Sciatic nerve (tissue), 2 donors: Measurements from ENCODE around the gene CCM2L. TPM values are rescaled to one million over a fixed set of nuclear protein-coding genes. Genes with fewer than 3 reads are reported as not detected.
A peak's percentile ranks its signal among the peaks of the same experiment; 100 is the strongest.

ENCODE experiments used
- ATAC-seq: fragments of 200-7000 bp; cut with Tn5 transposase; one replicate; pipeline ENCODE4 v1.9.1; 2020; ENCODE audit warnings: mild to moderate bottlenecking, moderate library complexity
- DNase-seq: peaks from one replicate; pipeline ENCODE4 v3.0.0-alpha.2; 2020; ENCODE audit warnings: low spot score
- intact Hi-C: fragments of 100-400 bp; cut with DNase I; formaldehyde crosslinking; loops from one replicate; pipeline ENCODE4 v1.14.2; 2022
- total RNA-seq: library from RNA; stranded (reverse); fragmentation: NEBNext Ultra II Directional; extraction: Animal tissue kit (Norgen Biotek cat#: 25700); gene quantifications from one replicate; pipeline ENCODE4 v1.2.1, GENCODE V29; 2021
- donor health status: DM: no; HTN: no; CAD: no.
- donor health status: DM: no; HTN: no; CAD: no.

CCM2L gene
- total RNA-seq, 1 donor from 2014 or later: 11.7 TPM

GRCh38 chr20:31990641-31991338 is 19.4 kb upstream of the CCM2L start:
- intact Hi-C loops: no loop called here
- DNase-seq (no peak), ATAC-seq (no peak)

- intact Hi-C loops: no loop called here
- ATAC-seq: no peak
- DNase-seq: no peak
These were observed 18.9 kb upstream of the CCM2L start for GRCh38 chr20:31991339-31991705.

- DNase-seq: no peak
- intact Hi-C loops: no loop called here
- no peak for ATAC-seq
These were observed 18.2 kb upstream of the CCM2L start for GRCh38 chr20:31992086-31992485.

GRCh38 chr20:31996996-31997395 is 13.2 kb upstream of the CCM2L start:
- ATAC-seq: no peak
- intact Hi-C loops: no loop called here
- no peak for DNase-seq

GRCh38 chr20:31998246-31998645 is 12.0 kb upstream of the CCM2L start:
- ATAC-seq: no peak
- intact Hi-C loops: no loop called here
- no peak for DNase-seq

GRCh38 chr20:32003325-32003724 is 6.9 kb upstream of the CCM2L start:
- intact Hi-C loops: no loop called here
- ATAC-seq (no peak), DNase-seq (no peak)

- ATAC-seq: no peak
- intact Hi-C loops: no loop called here
- DNase-seq: no peak
These were observed 5.3 kb upstream of the CCM2L start for GRCh38 chr20:32004963-32005362.

GRCh38 chr20:32006053-32006452 is 4.2 kb upstream of the CCM2L start:
- DNase-seq (no peak), ATAC-seq (no peak)
- intact Hi-C loops: no loop called here

- intact Hi-C loops: no loop called here
These were observed 3.1 kb upstream of the CCM2L start for GRCh38 chr20:32006841-32007786.

GRCh38 chr20:32007787-32008616 is 2.2 kb upstream of the CCM2L start:
- DNase-seq: no peak
- peak; percentile 73 for ATAC-seq
- intact Hi-C loops: no loop called here

More at GRCh38 chr20:32006841-32007786, 3.1 kb upstream of the CCM2L start:
- DNase-seq (no peak), ATAC-seq (no peak)

- ATAC-seq (no peak), DNase-seq (no peak)
- intact Hi-C loops: no loop called here
These were observed 674 bp upstream of the CCM2L start for GRCh38 chr20:32009564-32009963.

- ATAC-seq (no peak), DNase-seq (no peak)
- intact Hi-C loops: no loop called here
These were observed 428 bp downstream of the CCM2L start for GRCh38 chr20:32010666-32011065.

- DNase-seq: no peak
- ATAC-seq: no peak
- intact Hi-C loops: no loop called here
These were observed 2.0 kb downstream of the CCM2L start for GRCh38 chr20:32012159-32012688.

GRCh38 chr20:32013326-32013725 is 3.1 kb downstream of the CCM2L start:
- ATAC-seq (no peak), DNase-seq (no peak)
- intact Hi-C loops: no loop called here

GRCh38 chr20:32017711-32018251 is 7.5 kb downstream of the CCM2L start:
- intact Hi-C loops: no loop called here

GRCh38 chr20:32018269-32019155 is 8.3 kb downstream of the CCM2L start:
- DNase-seq (peak; percentile 74), ATAC-seq (peak; percentile 76)
- intact Hi-C loops: no loop called here

More at GRCh38 chr20:32017711-32018251, 7.5 kb downstream of the CCM2L start:
- ATAC-seq: no peak
- no peak for DNase-seq

GRCh38 chr20:32019156-32019510 is 8.9 kb downstream of the CCM2L start:
- ATAC-seq (no peak), DNase-seq (no peak)
- intact Hi-C loops: no loop called here
